HFF-Myc (cell line): ENCODE measurements around the gene PPM1K.
A peak's percentile ranks its signal among the peaks of the same experiment; 100 is the strongest.

ENCODE experiments used
- DNase-seq: peaks from one replicate; pipeline ENCODE4 v3.0.0-alpha.2; 2011; ENCODE audit warnings: low read depth; ENCODE audit errors: extremely low read depth
- H3K4me3 ChIP-seq: replicated peaks from 2 replicates; pipeline ENCODE4 v1.5.1; 2011; ENCODE audit warnings: low read depth, mild to moderate bottlenecking, control low read depth, low read length
- CTCF ChIP-seq: IDR thresholded peaks from 2 replicates; pipeline ENCODE4 v1.5.1; 2012; ENCODE audit warnings: mild to moderate bottlenecking, low read depth, low read length, control low read depth; ENCODE audit errors: missing control alignments

The PPM1K gene

GRCh38 chr4:88242144-88242543 is 42.2 kb downstream of the PPM1K start:
- no peak for TF ChIP-seq CTCF
- no peak overlapping the region for H3K4me3 ChIP-seq
- no peak for DNase-seq

DNA sequence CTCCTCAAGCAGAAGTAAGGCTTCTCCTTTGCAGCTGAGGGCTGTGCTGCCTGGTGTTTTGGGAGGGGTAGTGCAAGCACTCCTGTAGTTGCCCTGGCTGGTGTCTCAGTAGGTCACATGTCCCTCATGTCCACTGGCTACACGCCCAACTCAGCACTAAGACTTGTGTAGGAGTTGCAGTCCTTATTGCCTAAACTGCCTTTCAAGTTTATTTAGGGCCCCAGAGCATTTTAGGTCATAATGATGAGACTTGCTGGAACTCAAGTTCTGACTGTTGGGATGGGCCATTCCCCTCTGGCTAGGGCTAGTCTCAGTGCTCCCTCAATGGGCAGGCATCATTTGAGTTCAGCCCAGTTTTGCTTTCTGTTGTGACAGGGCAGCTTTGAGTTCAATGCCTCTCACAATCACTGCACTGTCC is 44.1 kb downstream of the PPM1K start:
- TF ChIP-seq CTCF = no peak
- DNase-seq = no peak
- H3K4me3 ChIP-seq = no peak overlapping the region

GRCh38 chr4:88230969-88231771 is 53.2 kb downstream of the PPM1K start:
- H3K4me3 ChIP-seq = 0 out of 2 replicates have a peak overlapping the region, but pooled peaks have one; percentile 4

DNA sequence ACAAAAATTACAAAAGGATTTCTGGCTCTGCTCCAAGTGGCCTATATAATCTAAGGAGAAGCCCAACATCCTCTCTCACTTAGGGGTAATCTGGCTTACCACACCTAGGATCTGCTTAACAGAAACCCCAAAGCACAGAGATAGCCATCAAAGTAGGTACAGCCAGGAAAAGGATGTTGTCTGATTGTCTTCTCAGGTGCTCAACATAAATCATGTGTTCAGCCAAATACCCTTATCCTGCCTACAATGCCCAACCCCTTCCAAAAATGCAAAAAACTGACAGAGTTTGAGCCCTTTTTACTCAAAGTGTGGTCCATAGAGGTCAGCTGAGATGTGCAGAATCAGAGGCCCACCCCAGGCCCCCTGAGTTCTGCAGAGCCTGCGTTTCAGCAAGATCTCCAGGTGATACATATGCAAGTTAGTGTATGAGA is 53.9 kb downstream of the PPM1K start:
- H3K4me3 ChIP-seq = no peak overlapping the region
- no peak for DNase-seq
- TF ChIP-seq CTCF = no peak

More at GRCh38 chr4:88230969-88231771, 53.2 kb downstream of the PPM1K start:
- TF ChIP-seq CTCF = no peak
- DNase-seq = no peak

- no peak for TF ChIP-seq CTCF
- no peak for DNase-seq
- H3K4me3 ChIP-seq = no peak overlapping the region
Observed at GRCh38 chr4:88227734-88228133, 56.6 kb downstream of the PPM1K start.

GRCh38 chr4:88226143-88226542 is 58.2 kb downstream of the PPM1K start:
- no peak for DNase-seq
- TF ChIP-seq CTCF = no peak
- H3K4me3 ChIP-seq = no peak overlapping the region
